HG02981 (cell line): Measurements from ENCODE around the gene PGBD2.
"Not testable (repeated sequence)": the region's sequence is repeated elsewhere in the genome, so short reads cannot be mapped to it uniquely, and the experiment has no call there.

ENCODE experiments used
- ATAC-seq: cut with Tn5 transposase; IDR thresholded peaks from one replicate; pipeline ENCODE4 v1.9.1; 2021; ENCODE audit warnings: mild to moderate bottlenecking, moderate library complexity; ENCODE audit not compliant: unreplicated experiment

The PGBD2 gene

GRCh38 chr1:248906009-248906752, at the start of gene PGBD2:
Gene PGBD2 (plus strand): TSS chr1:248906235. CDS start chr1:248913863, 7,628 bp downstream.
- peak; percentile 92 for ATAC-seq

- ATAC-seq: no peak
These were observed 48.8 kb upstream of the PGBD2 start for GRCh38 chr1:248857201-248857600.

- no peak for ATAC-seq
These were observed 48.3 kb upstream of the PGBD2 start for GRCh38 chr1:248857749-248858095.

- peak; percentile 30 for ATAC-seq
These were observed 47.7 kb upstream of the PGBD2 start for GRCh38 chr1:248858096-248858890.

GRCh38 chr1:248858891-248859889, 46.8 kb upstream of the PGBD2 start, which contains the start of gene ZNF692:
Gene ZNF692 (minus strand): TSS chr1:248859085. CDS start chr1:248858309, 776 bp downstream.
- peak; percentile 82 for ATAC-seq

- ATAC-seq: no peak
These were observed 46.0 kb upstream of the PGBD2 start for GRCh38 chr1:248860007-248860406.

- no peak for ATAC-seq
These were observed 44.4 kb upstream of the PGBD2 start for GRCh38 chr1:248861616-248862015.

- peak; percentile 3 for ATAC-seq
These were observed 43.4 kb upstream of the PGBD2 start for GRCh38 chr1:248862695-248862997.

GRCh38 chr1:248862998-248863881, 42.8 kb upstream of the PGBD2 start:
- ATAC-seq: peak; percentile 55

- no peak for ATAC-seq
These were observed 34.1 kb upstream of the PGBD2 start for GRCh38 chr1:248871837-248872401.

GRCh38 chr1:248872752-248873408, 33.2 kb upstream of the PGBD2 start:
- ATAC-seq: peak; percentile 43

- peak; percentile 75 for ATAC-seq
These were observed 32.5 kb upstream of the PGBD2 start for GRCh38 chr1:248873409-248873992.

- peak; percentile 52 for ATAC-seq
These were observed 32.0 kb upstream of the PGBD2 start for GRCh38 chr1:248873993-248874533.

GRCh38 chr1:248881261-248881660, 24.8 kb upstream of the PGBD2 start:
- no peak for ATAC-seq

- ATAC-seq: not testable (repeated sequence)
These were observed 23.6 kb upstream of the PGBD2 start for GRCh38 chr1:248882427-248882826.

- no peak for ATAC-seq
These were observed 21.3 kb upstream of the PGBD2 start for GRCh38 chr1:248884632-248885295.

GRCh38 chr1:248885646-248886045, 20.4 kb upstream of the PGBD2 start:
- ATAC-seq: no peak
